Astrocyte of the cerebellum (primary cell): ENCODE results near the gene SLC14A1.

Source experiments
- DNase-seq: peaks from one replicate; pipeline ENCODE4 v3.0.0-alpha.2; 2011; ENCODE audit warnings: low read depth
- H3K4me3 ChIP-seq: 2 replicates; pipeline ENCODE4 v1.5.1; 2011; ENCODE audit warnings: mild to moderate bottlenecking, low read depth, low read length, moderate library complexity
- in situ Hi-C: cut with HindIII; loops from 2 replicates; pipeline ENCODE4 v1.10.0; 2017; ENCODE audit warnings: low sequenced_read_pairs
- TF ChIP-seq, protein P1 (sequence below): IDR thresholded peaks from 2 replicates; pipeline ENCODE4 v1.5.1; 2012; ENCODE audit warnings: low read length, low read depth, moderate library complexity, mild to moderate bottlenecking; ENCODE audit errors: missing control alignments

Gene SLC14A1

DNA sequence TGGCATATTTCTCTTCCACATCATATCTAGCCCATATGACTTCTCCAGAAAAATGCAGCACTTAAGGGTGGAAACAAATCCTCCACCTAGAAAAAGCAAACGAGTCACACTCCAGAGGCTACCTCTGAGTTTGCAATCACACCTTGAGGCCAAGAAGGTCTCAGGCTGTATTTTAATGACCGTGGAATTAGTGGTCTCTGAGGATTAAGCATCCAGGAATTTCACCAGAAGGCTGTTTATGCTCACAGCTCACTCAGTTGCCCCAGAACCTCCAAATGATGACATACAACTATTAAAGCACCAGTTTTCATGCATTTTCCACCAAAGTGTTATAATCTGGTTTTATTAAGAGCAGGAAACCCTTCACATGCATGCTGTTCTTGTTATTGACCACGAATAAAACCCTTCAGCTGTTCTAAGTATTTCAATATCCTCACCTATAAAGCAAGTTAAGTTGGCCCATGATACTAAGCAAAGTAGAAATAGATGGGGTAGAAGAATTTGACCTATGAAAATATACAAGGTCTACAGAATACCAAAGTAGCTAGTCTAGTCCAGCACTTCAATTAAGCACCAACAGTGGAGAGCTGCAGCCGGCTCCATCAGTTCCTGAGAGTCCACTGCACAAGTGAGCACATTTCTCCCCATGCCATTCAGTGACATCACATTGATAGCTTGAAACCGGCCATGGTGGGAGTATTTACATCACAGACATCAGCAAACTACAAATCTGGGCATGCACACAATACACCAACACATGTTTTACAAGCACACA is 39.5 kb upstream of the SLC14A1 start:
- TF ChIP-seq, protein P1, sequence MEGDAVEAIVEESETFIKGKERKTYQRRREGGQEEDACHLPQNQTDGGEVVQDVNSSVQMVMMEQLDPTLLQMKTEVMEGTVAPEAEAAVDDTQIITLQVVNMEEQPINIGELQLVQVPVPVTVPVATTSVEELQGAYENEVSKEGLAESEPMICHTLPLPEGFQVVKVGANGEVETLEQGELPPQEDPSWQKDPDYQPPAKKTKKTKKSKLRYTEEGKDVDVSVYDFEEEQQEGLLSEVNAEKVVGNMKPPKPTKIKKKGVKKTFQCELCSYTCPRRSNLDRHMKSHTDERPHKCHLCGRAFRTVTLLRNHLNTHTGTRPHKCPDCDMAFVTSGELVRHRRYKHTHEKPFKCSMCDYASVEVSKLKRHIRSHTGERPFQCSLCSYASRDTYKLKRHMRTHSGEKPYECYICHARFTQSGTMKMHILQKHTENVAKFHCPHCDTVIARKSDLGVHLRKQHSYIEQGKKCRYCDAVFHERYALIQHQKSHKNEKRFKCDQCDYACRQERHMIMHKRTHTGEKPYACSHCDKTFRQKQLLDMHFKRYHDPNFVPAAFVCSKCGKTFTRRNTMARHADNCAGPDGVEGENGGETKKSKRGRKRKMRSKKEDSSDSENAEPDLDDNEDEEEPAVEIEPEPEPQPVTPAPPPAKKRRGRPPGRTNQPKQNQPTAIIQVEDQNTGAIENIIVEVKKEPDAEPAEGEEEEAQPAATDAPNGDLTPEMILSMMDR: no peak
- in situ Hi-C loops: no loop called here
- DNase-seq: no peak
- no peak overlapping the region for H3K4me3 ChIP-seq

DNA sequence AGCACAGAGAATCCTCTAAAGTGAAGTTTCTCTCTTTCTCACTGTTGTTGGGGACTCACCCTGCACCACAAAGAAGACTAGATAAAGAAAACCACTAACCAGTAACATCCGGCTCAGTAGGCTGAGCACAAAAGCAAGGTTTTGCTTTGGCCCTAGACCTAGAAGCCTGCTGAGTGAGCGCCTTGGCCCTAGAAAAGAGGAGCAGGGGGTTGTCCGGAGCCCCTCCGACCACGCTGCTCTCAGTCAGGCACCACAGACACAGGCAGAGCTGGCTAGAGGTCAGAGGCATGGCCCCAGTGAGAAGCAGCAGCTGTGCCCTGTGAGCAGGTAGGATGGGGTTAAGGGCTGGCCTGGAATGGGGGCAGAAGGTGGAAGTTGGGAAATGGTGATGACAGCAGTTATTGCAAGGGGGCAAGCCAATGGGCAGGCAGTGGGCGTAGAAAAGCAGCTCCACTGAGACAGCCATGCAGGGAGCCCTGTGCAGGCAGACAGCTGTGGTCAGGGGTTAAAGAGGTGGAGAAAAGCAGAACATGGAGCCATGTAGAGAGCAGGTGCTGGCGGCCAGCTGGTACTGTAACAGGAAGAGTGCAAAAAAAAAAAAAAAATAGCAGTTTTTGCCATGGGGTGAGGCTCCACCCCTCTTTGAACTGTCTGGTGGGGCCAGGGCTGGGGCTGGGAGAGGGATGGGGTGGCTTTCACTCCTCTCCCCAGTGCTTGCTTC is 36.9 kb upstream of the SLC14A1 start:
- DNase-seq: no peak
- in situ Hi-C loops: no loop called here
- TF ChIP-seq, protein P1: no peak
- H3K4me3 ChIP-seq: no peak overlapping the region

DNA sequence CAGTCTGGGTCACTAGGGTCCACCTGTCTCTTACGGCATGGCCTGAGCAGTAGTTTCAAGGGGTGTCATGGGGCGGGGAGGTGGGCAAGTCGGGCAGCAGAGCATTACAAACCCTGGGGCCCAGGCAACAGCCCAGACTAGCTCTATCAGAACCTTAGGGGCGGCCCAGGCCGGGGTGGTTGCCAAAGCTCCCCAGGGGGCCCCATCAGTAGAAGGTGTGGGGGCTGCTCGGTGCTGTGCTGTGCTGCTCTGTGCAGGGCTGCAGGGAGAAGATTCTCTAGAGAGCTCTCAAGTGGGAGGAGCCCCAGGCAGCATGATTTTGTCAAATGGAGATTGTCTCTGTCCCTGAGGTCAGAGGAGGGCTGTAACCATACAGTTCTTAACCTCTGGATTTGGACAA is 36.4 kb upstream of the SLC14A1 start:
- in situ Hi-C loops: no loop called here
- H3K4me3 ChIP-seq: no peak overlapping the region
- TF ChIP-seq, protein P1: no peak
- DNase-seq: no peak

DNA sequence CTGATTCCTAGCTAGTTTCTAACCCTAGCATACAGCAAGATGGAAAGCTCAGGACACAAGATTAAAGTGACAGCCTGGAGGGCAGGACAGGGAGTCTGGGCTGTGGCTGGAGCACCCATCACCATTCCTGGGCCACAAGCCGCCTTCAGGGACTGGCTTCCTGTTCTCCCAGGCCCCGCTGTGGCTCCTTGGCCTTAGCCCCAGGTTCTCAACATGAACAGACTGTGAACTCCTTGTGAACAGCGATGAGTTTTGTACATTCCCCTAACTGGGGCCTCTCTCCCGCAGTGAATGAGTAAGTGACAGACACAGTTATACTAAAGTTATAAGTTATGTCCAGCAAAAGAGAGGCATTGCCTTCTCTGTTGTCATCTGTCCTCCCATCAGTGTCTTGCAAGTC is 35.9 kb upstream of the SLC14A1 start:
- no peak for DNase-seq
- in situ Hi-C loops: no loop called here
- TF ChIP-seq, protein P1: no peak
- no peak overlapping the region for H3K4me3 ChIP-seq

DNA sequence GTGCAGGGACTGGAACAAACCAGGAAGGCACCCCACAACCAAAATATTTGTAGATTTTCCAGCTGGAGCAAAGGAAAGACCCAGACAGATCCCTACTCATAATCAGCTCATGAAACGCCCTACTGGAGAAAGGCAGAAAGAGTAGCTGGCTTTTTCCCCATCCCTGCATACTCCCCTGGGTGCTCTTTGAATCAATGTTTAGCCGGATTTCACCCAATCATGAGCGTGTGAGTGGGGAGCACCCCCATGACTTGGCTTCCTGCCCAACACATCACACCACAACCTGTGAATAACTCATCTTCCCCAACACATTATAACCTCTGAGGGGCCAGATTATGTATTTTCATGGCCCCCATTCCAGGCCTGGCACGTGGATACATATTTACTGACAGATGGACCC is 35.1 kb upstream of the SLC14A1 start:
- in situ Hi-C loops: no loop called here
- no peak for DNase-seq

DNA sequence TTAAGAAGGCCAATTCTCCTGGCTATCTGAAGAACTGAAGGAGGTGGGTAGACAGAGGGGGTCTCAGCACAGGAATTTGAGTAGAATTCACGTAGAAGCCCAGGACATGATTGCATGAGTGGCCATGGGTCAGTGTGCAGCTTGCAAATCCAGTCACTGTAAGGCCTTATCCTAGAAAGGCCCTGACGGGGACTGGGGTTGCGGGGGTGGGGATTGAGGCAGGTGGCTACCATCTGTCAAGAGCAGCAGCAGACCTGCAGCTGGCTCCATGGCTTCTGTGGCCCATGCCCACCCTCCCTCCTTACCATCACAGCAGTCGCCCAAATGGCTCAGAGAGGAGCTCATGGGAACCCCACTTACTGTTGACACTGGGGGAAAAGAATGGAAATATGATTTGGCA is 34.6 kb upstream of the SLC14A1 start:
- no peak for DNase-seq
- TF ChIP-seq, protein P1: no peak
- in situ Hi-C loops: no loop called here
- no peak overlapping the region for H3K4me3 ChIP-seq

More for the DNA sequence above, 35.1 kb upstream of the SLC14A1 start:
- TF ChIP-seq, protein P1: no peak
- no peak overlapping the region for H3K4me3 ChIP-seq
